Measurements from ENCODE around the gene KCNAB3. TPM values are rescaled to one million over a fixed set of nuclear protein-coding genes. Genes with fewer than 3 reads are reported as not detected.
A peak's percentile ranks its signal among the peaks of the same experiment; 100 is the strongest.

The KCNAB3 gene
- total RNA-seq, 1 donor: under 0.01 TPM

DNA sequence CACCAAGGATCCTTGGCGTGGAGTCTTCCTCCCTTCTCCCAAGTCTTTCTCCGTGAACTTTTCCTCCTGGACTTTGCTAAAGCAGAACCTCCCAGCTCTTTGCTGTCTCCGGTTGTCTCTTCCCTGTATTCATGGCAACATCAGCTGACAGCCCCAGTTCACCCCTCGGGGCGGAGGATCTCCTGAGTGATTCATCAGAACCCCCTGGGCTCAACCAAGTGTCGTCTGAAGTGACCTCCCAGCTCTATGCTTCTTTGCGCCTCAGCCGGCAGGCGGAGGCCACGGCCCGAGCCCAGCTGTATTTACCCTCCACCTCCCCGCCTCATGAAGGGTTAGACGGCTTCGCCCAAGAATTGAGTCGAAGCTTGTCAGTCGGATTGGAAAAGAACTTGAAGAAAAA lies 3.3 kb upstream of the KCNAB3 start:
- Histone ChIP-seq H3K9me3 (ENCODE audit: low read depth, low read length) (no peaks in the 10 kb centered on the region), H3K36me3 (ENCODE audit: insufficient read depth, low read length) (peaks cover 27% of the 10 kb centered on the region)

DNA sequence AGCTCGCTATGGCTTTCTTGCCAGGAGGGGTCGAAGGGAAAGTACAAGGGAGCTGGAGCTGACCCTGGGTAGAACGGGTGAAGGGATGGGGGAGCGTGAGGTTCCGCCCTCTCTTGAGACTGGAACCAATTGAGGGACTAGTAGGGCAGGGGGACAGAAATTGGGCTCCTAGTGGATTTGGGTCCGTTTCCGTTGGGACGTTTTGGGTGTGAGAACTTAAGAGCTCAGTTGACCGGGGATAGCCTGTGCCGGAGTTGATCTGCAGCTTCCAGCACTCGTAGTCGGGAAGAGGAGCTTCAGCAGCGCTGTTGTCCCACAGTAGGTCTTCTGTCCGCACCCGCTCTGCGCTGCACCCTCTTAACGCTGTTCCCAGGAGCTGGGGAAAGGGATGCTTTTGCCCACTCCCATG lies 2.8 kb upstream of the KCNAB3 start:
- Histone ChIP-seq H2AFZ (ENCODE audit: low read length) (peak overlapping the region; percentile 100), H3K79me2 (ENCODE audit: insufficient read depth, low read length) (peaks cover 54% of the 10 kb centered on the region), H3K4me2 (ENCODE audit: insufficient read depth, low read length) (peak overlapping the region; percentile 99), H3K36me3 (ENCODE audit: insufficient read depth, low read length) (peaks cover 26% of the 10 kb centered on the region), H4K20me1 (ENCODE audit: insufficient read depth, low read length) (peaks cover 2% of the 10 kb centered on the region), H3K27me3 (ENCODE audit: insufficient read depth, low read length) (no peaks in the 10 kb centered on the region), H3K27ac (ENCODE audit: low read depth, low read length) (peak overlapping the region; percentile 89), H3K4me3 (ENCODE audit: insufficient read depth, low read length) (peak overlapping the region; percentile 99), H3K4me1 (ENCODE audit: insufficient read depth, low read length) (peaks cover 32% of the 10 kb centered on the region), H3K9me3 (ENCODE audit: low read depth, low read length) (no peaks in the 10 kb centered on the region)
- TF ChIP-seq, protein P1, sequence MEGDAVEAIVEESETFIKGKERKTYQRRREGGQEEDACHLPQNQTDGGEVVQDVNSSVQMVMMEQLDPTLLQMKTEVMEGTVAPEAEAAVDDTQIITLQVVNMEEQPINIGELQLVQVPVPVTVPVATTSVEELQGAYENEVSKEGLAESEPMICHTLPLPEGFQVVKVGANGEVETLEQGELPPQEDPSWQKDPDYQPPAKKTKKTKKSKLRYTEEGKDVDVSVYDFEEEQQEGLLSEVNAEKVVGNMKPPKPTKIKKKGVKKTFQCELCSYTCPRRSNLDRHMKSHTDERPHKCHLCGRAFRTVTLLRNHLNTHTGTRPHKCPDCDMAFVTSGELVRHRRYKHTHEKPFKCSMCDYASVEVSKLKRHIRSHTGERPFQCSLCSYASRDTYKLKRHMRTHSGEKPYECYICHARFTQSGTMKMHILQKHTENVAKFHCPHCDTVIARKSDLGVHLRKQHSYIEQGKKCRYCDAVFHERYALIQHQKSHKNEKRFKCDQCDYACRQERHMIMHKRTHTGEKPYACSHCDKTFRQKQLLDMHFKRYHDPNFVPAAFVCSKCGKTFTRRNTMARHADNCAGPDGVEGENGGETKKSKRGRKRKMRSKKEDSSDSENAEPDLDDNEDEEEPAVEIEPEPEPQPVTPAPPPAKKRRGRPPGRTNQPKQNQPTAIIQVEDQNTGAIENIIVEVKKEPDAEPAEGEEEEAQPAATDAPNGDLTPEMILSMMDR (IDR thresholded peaks at IDR 0.05; ENCODE audit: extremely low read depth, low read depth, low read length): no peak
- peak; percentile 88 for DNase-seq (ENCODE audit: insufficient read length, low spot score, missing footprints)

More for the DNA sequence above, 3.3 kb upstream of the KCNAB3 start:
- Histone ChIP-seq H2AFZ (ENCODE audit: low read length) (peak overlapping the region; percentile 100), H3K4me3 (ENCODE audit: insufficient read depth, low read length) (peak overlapping the region; percentile 99), H3K4me2 (ENCODE audit: insufficient read depth, low read length) (peak overlapping the region; percentile 99), H3K4me1 (ENCODE audit: insufficient read depth, low read length) (peaks cover 32% of the 10 kb centered on the region), H3K79me2 (ENCODE audit: insufficient read depth, low read length) (peaks cover 54% of the 10 kb centered on the region), H3K27me3 (ENCODE audit: insufficient read depth, low read length) (no peaks in the 10 kb centered on the region), H3K27ac (ENCODE audit: low read depth, low read length) (peak overlapping the region; percentile 89), H4K20me1 (ENCODE audit: insufficient read depth, low read length) (peaks cover 2% of the 10 kb centered on the region)
- TF ChIP-seq, protein P1 (IDR thresholded peaks at IDR 0.05; ENCODE audit: extremely low read depth, low read depth, low read length): peak; percentile 26
- peak; percentile 95 for DNase-seq (ENCODE audit: insufficient read length, low spot score, missing footprints)

DNA sequence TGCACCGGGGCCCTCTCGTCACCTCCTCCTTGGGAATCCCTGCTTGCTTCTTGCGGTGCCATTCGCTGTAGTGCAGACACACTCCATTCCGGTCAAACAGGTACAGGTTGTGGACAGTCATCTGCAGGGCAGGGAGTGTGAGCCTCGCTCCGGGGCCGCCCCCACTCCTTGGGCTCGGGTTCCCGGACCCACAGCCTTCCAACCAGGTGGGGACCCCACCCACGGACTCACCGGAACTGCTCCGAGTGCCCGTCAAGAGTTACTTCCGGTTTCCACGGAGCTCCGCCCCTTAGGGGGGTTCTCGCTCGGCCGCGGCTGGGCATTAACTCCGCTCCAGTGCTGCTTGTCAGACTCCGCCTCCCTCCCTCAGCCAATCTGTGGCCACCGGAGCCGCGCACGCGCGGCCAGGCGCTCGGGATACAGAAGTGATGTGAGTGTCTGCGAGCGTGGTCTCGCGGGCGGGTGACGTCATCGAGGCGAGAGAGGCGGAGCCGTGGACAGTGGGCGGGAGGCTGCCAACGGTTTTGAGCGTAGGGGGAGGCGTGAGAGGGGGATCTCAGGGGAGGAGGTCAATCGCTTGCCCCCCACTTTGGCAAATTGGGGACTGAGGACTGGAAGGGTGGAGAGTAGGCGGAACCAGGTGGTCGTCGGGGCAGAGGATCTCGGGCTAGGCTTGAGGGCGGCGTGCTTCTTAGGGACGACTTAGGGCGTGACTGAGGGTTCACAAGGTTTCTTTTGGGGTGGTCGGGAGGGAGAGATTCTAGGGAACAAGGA lies 2.2 kb upstream of the KCNAB3 start, which contains the start of the genes CNTROB and TRAPPC1:
Gene CNTROB, plus strand, starts transcription at position 498 of the 774 bp plus-strand sequence. CDS start 874 bp downstream, outside the sequence.
Gene TRAPPC1, minus strand, starts transcription at position 238 of the 774 bp plus-strand sequence. Its CDS starts 117 bp downstream, at position 121.
- Histone ChIP-seq H3K27ac (ENCODE audit: low read depth, low read length) (peak within 1 kb of the TSS; percentile 89), H3K4me2 (ENCODE audit: insufficient read depth, low read length) (peak within 1 kb of the TSS; percentile 99), H3K4me1 (ENCODE audit: insufficient read depth, low read length) (peaks cover 32% of the 10 kb centered on the region), H3K9me3 (ENCODE audit: low read depth, low read length) (no peaks in the 10 kb centered on the region), H3K79me2 (ENCODE audit: insufficient read depth, low read length) (peaks cover 54% of the 10 kb centered on the region), H3K27me3 (ENCODE audit: insufficient read depth, low read length) (no peaks in the 10 kb centered on the region), H3K36me3 (ENCODE audit: insufficient read depth, low read length) (peaks cover 21% of the 10 kb centered on the region), H2AFZ (ENCODE audit: low read length) (peak within 1 kb of the TSS; percentile 100), H4K20me1 (ENCODE audit: insufficient read depth, low read length) (peaks cover 2% of the 10 kb centered on the region), H3K4me3 (ENCODE audit: insufficient read depth, low read length) (peak within 1 kb of the TSS; percentile 99)
- TF ChIP-seq, protein P1 (IDR thresholded peaks at IDR 0.05; ENCODE audit: extremely low read depth, low read depth, low read length): no peak
- DNase-seq (ENCODE audit: insufficient read length, low spot score, missing footprints): peak; percentile 100
